Endothelial cell of umbilical vein (primary cell): ENCODE data around the gene HOXB4. TPM values are rescaled to one million over a fixed set of nuclear protein-coding genes. Genes with fewer than 3 reads are reported as not detected.

Source experiments
- BruUV-seq: library from RNA; stranded (reverse); fragments of 400-500 nt; replicated peaks from 2 replicates; lab custom pipeline; 2021; lab: Mats Ljungman, UMichigan
- CTCF ChIA-PET: fragments of 300-600, 350-600 bp; sonication (Branson Sonifier 250); formaldehyde crosslinking; loops from one replicate; lab custom pipeline; 2021; ENCODE audit warnings: antibody characterized with exemption, inconsistent platforms; lab: Charles Lee
- POLR2A ChIA-PET: fragments of 300-600, 350-600 bp; sonication (Branson Sonifier 250); formaldehyde crosslinking; loops from one replicate; lab custom pipeline; 2021; ENCODE audit warnings: antibody characterized with exemption, inconsistent platforms; lab: Charles Lee
- DNase-seq: peaks from one replicate; pipeline ENCODE4 v3.0.0-alpha.2; 2011; ENCODE audit warnings: low read depth, low spot score
- FAIRE-seq: peaks from 2 replicates; lab custom pipeline; 2011; peaks lifted over from hg19 to GRCh38; lab: Jason Lieb, UNC
- H2AFZ ChIP-seq: 2 replicates; pipeline ENCODE4 v1.6.0; 2012; ENCODE audit warnings: low read depth, low read length, control low read depth, inconsistent platforms
- H3K27ac ChIP-seq: 2 replicates; pipeline ENCODE4 v1.5.1; 2011; ENCODE audit warnings: low read depth, mild to moderate bottlenecking, control low read depth, low read length, moderate library complexity; ENCODE audit not compliant: insufficient read depth
- H3K27me3 ChIP-seq, 2 experiments: 2 replicates each; pipeline versions ENCODE4 v1.6.0 to v1.6.1; 2011; ENCODE audit warnings: low read length in 2 of 2, mixed read lengths in 1 of 2; ENCODE audit not compliant: control insufficient read depth in 2 of 2, insufficient read depth in 2 of 2
- H3K36me3 ChIP-seq, 2 experiments: 2 replicates in 1 of 2; 3 replicates in 1 of 2; pipeline ENCODE4 v1.5.1; 2011; ENCODE audit warnings: low read length in 2 of 2, mild to moderate bottlenecking in 1 of 2, moderate library complexity in 1 of 2; ENCODE audit not compliant: control insufficient read depth in 2 of 2, insufficient read depth in 2 of 2; ENCODE audit errors: extremely low read depth in 1 of 2
- H3K4me1 ChIP-seq: 3 replicates; pipeline ENCODE4 v1.5.1; 2011; ENCODE audit warnings: mild to moderate bottlenecking, low read length; ENCODE audit not compliant: control insufficient read depth, insufficient read depth; ENCODE audit errors: extremely low read depth
- H3K4me2 ChIP-seq: 2 replicates; pipeline ENCODE4 v1.6.1; 2011; ENCODE audit warnings: low read length, control low read depth, mixed read lengths; ENCODE audit not compliant: insufficient read depth
- H3K4me3 ChIP-seq, 3 experiments: fragments of 200-600 bp in 1 of 3; sonication (generic), shearing (Covaris generic) in 1 of 3; replicated peaks in 1 of 3; 2 replicates each; pipeline ENCODE4 v1.5.1; 2011 to 2016; ENCODE audit warnings: control low read depth in 3 of 3, low read length in 3 of 3, mild to moderate bottlenecking in 2 of 3, inconsistent platforms in 1 of 3, low read depth in 1 of 3, moderate library complexity in 1 of 3; ENCODE audit not compliant: insufficient read depth in 1 of 3
- H3K79me2 ChIP-seq: 2 replicates; pipeline ENCODE4 v1.6.0; 2012; ENCODE audit warnings: low read length, inconsistent platforms; ENCODE audit not compliant: control insufficient read depth, insufficient read depth
- H3K9ac ChIP-seq: replicated peaks from 2 replicates; pipeline ENCODE3; 2011; ENCODE audit warnings: low read length, control low read depth; ENCODE audit not compliant: insufficient read depth; ENCODE audit errors: extremely low read depth
- H3K9me1 ChIP-seq: replicated peaks from 3 replicates; pipeline ENCODE4 v1.6.0; 2011; ENCODE audit warnings: mild to moderate bottlenecking, low read length; ENCODE audit not compliant: control insufficient read depth, insufficient read depth; ENCODE audit errors: extremely low read depth
- H3K9me3 ChIP-seq: replicated peaks from 2 replicates; pipeline ENCODE4 v1.5.1; 2012; ENCODE audit warnings: low read length, inconsistent platforms; ENCODE audit not compliant: control insufficient read depth, insufficient read depth
- H4K20me1 ChIP-seq: replicated peaks from 2 replicates; pipeline ENCODE3; 2011; ENCODE audit warnings: mild to moderate bottlenecking, low read length; ENCODE audit not compliant: control insufficient read depth, insufficient read depth; ENCODE audit errors: extremely low read depth
- EZH2 ChIP-seq: IDR thresholded peaks from 2 replicates; pipeline ENCODE4 v1.6.1; 2012; ENCODE audit warnings: borderline replicate concordance, low read depth, mild to moderate bottlenecking, moderate library complexity, low read length, inconsistent platforms; ENCODE audit not compliant: severe bottlenecking
- FOS ChIP-seq: IDR thresholded peaks from 2 replicates; pipeline ENCODE4 v1.6.1; 2011; ENCODE audit warnings: mild to moderate bottlenecking, low read length, moderate library complexity, borderline replicate concordance; ENCODE audit not compliant: insufficient read depth
- GATA2 ChIP-seq: IDR thresholded peaks from 2 replicates; pipeline ENCODE4 v1.7.0; 2011; ENCODE audit warnings: low read depth, mild to moderate bottlenecking, moderate library complexity, mixed read lengths, low read length; ENCODE audit not compliant: insufficient read length, insufficient read depth
- JUN ChIP-seq: IDR thresholded peaks from 2 replicates; pipeline ENCODE4 v1.6.1; 2011; ENCODE audit warnings: borderline replicate concordance, low read depth; ENCODE audit not compliant: insufficient read length, insufficient read depth
- MYC ChIP-seq: IDR thresholded peaks from one replicate; pipeline ENCODE4 v1.6.1; 2011; ENCODE audit warnings: mild to moderate bottlenecking, low read depth, low read length
- POLR2A ChIP-seq: IDR thresholded peaks from 2 replicates; pipeline ENCODE4 v1.6.1; 2012; ENCODE audit warnings: low read depth, mild to moderate bottlenecking, control low read depth, low read length
- POLR2AphosphoS5 ChIP-seq: IDR thresholded peaks from 2 replicates; pipeline ENCODE4 v1.6.1; 2012; ENCODE audit warnings: low read depth, mild to moderate bottlenecking, control low read depth, low read length, moderate library complexity; ENCODE audit not compliant: insufficient read depth
- dilution Hi-C: fragments of 300-500 bp; cut with MboI; formaldehyde crosslinking; loops from one replicate; pipeline ENCODE4 v1.15.0; 2019; ENCODE audit warnings: low sequenced_read_pairs; ENCODE audit not compliant: extremely low pct_ligation_motif_present
- intact Hi-C: fragments of 100-400 bp; cut with micrococcal nuclease; formaldehyde crosslinking; loops from one replicate; pipeline ENCODE4 v1.10.0; 2022
- polyA plus RNA-seq, 4 experiments: library from polyadenylated mRNA; depleted of rRNA in 3 of 4; stranded (reverse) in 3 of 4; unstranded in 1 of 4; fragments of >200 nt; gene quantifications; 2 replicates each; pipeline versions ENCODE4 v1.2.1 to v1.2.3, GENCODE V29; 2011 to 2012; ENCODE audit warnings: missing spikeins in 1 of 4
- total RNA-seq: library from RNA; stranded (reverse); gene quantifications from 2 replicates; pipeline ENCODE4 v1.2.3, GENCODE V29; 2021
- TF ChIP-seq, protein P1 (sequence below): IDR thresholded peaks from 2 replicates; pipeline ENCODE4 v1.6.1; 2011; ENCODE audit not compliant: insufficient read depth, insufficient read length
- TF ChIP-seq, protein P2 (sequence below), 2 donors: IDR thresholded peaks; 1 replicate in 1 of 2; 2 replicates in 1 of 2; pipeline ENCODE4 v1.5.1; 2011; ENCODE audit warnings: low read length in 2 of 2, mild to moderate bottlenecking in 2 of 2, moderate library complexity in 2 of 2, control low read depth in 1 of 2, inconsistent platforms in 1 of 2, low read depth in 1 of 2; ENCODE audit not compliant: insufficient read depth in 1 of 2; ENCODE audit errors: extremely low read depth in 1 of 2

The HOXB4 gene
- total and polyA plus RNA-seq, 2 donors (not counting 3 experiments of a cell fraction or from before 2014, with no cell fraction given): 4.6 to 13.1 TPM

DNA sequence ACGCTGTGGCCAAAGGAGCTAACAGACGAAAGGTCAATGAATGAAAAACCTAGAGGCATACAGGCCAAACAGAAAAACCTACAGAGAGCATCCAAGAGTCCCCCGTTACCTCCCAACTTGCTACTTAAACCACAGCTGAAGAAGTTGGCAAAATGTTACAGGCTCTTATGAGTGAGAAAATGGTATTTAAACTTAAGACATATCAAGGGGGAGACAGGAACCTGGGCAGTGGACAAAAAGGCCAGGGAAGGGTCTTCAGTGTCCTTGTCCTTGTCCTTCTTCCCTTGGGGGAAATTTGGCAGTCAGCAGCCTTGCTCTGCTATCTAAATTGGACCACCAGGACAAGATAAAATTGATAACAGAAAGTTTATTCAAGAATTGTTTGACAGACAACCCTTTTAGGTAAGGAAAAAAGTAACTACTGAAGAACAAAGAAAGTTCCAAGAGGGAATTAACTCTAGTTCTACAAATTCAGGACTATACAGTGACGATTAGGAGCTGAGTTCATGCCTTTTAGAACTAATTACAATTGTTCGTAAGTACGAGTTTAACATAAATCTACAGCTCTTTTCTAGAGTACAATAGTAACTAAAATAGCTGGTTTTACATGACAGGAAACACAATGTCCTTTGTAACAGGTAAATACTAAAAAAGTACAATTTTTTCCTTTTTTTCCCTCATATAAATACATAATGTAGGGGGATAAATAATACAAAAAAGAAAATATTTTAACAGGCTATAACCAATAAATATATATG, 29.4 kb downstream of the HOXB4 start:
- Histone ChIP-seq H3K36me3 (peaks cover 10 to 14% of the 10 kb centered on the region in 2 experiments), H3K9ac (no peak overlapping the region), H4K20me1 (no peaks in the 10 kb centered on the region), H2AFZ (no peak overlapping the region), H3K79me2 (peaks cover 49% of the 10 kb centered on the region), H3K9me1 (no peaks in the 10 kb centered on the region), H3K9me3 (no peaks in the 10 kb centered on the region), H3K4me3 (no peak overlapping the region), H3K4me1 (peaks cover 40% of the 10 kb centered on the region), H3K4me2 (peak overlapping the region; percentile 88), H3K27ac (peak overlapping the region; percentile 47), H3K27me3 (no peaks in the 10 kb centered on the region)
- intact Hi-C loops: loop anchor here (2.0 kb wide), 1 partner anchor 14 kb away; no protein-coding TSS in a partner anchor
- no peak for FAIRE-seq
- ChIA-PET CTCF (interaction anchor here (0.9 to 3.8 kb wide), 5 partner anchors 20 to 333 kb away, joined by 3 to 28 read pairs (median 5); no protein-coding TSS in a partner anchor), POLR2A (no interaction called here)
- dilution Hi-C loops: no loop called here
- BruUV-seq: no TSS peak
- DNase-seq: no peak
- TF ChIP-seq POLR2AphosphoS5 (no peak), MYC (no peak), POLR2A (no peak), EZH2 (no peak), GATA2 (no peak), JUN (no peak), FOS (no peak)
- TF ChIP-seq, protein P1, sequence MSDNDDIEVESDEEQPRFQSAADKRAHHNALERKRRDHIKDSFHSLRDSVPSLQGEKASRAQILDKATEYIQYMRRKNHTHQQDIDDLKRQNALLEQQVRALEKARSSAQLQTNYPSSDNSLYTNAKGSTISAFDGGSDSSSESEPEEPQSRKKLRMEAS: no peak
- TF ChIP-seq, protein P2, sequence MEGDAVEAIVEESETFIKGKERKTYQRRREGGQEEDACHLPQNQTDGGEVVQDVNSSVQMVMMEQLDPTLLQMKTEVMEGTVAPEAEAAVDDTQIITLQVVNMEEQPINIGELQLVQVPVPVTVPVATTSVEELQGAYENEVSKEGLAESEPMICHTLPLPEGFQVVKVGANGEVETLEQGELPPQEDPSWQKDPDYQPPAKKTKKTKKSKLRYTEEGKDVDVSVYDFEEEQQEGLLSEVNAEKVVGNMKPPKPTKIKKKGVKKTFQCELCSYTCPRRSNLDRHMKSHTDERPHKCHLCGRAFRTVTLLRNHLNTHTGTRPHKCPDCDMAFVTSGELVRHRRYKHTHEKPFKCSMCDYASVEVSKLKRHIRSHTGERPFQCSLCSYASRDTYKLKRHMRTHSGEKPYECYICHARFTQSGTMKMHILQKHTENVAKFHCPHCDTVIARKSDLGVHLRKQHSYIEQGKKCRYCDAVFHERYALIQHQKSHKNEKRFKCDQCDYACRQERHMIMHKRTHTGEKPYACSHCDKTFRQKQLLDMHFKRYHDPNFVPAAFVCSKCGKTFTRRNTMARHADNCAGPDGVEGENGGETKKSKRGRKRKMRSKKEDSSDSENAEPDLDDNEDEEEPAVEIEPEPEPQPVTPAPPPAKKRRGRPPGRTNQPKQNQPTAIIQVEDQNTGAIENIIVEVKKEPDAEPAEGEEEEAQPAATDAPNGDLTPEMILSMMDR (IDR thresholded peaks at IDR 0.05; ENCODE audit: extremely low read depth in 1 of 2, insufficient read depth in 1 of 2, low read depth in 1 of 2, low read length in 2 of 2): no peak
